DOHH2 (cell line): ENCODE data around the gene NDNF.

Experiments used
- H3F3A ChIP-seq: fragments of 200-600 bp; sonication (generic), shearing (Covaris generic); 2 replicates; pipeline ENCODE4 v1.6.0; 2016; ENCODE audit warnings: antibody characterized with exemption, mild to moderate bottlenecking; ENCODE audit not compliant: control insufficient read depth, insufficient read depth
- H3K27ac ChIP-seq: fragments of 200-600 bp; sonication (generic); 2 replicates; pipeline ENCODE4 v1.5.1; 2014; ENCODE audit warnings: low read depth, mild to moderate bottlenecking, low read length, moderate library complexity
- H3K27me3 ChIP-seq: fragments of 200-600 bp; sonication (generic); 2 replicates; pipeline ENCODE4 v1.6.1; 2014; ENCODE audit warnings: mild to moderate bottlenecking, low read length, mixed read lengths; ENCODE audit not compliant: control insufficient read depth
- H3K36me3 ChIP-seq: fragments of 200-600 bp; sonication (generic); 2 replicates; pipeline ENCODE4 v1.6.1; 2014; ENCODE audit warnings: mild to moderate bottlenecking, low read length, moderate library complexity, mixed read lengths; ENCODE audit not compliant: control insufficient read depth
- H3K4me1 ChIP-seq: fragments of 200-600 bp; sonication (generic); 2 replicates; pipeline ENCODE4 v1.6.1; 2014; ENCODE audit warnings: mild to moderate bottlenecking, low read length, mixed read lengths; ENCODE audit not compliant: control insufficient read depth
- H3K4me2 ChIP-seq: fragments of 200-600 bp; sonication (generic); 2 replicates; pipeline ENCODE4 v1.6.0; 2014; ENCODE audit warnings: mild to moderate bottlenecking, low read length, moderate library complexity
- H3K4me3 ChIP-seq: fragments of 200-600 bp; sonication (generic); 2 replicates; pipeline ENCODE4 v1.5.1; 2014; ENCODE audit warnings: mild to moderate bottlenecking, low read length, mixed read lengths
- H3K79me2 ChIP-seq: fragments of 200-600 bp; sonication (generic); 2 replicates; pipeline ENCODE4 v1.6.1; 2014; ENCODE audit warnings: mild to moderate bottlenecking, low read length, mixed read lengths; ENCODE audit not compliant: control insufficient read depth
- H3K9me2 ChIP-seq: fragments of 200-600 bp; sonication (generic); replicated peaks from 2 replicates; pipeline ENCODE4 v1.6.1; 2014; ENCODE audit warnings: mild to moderate bottlenecking, low read length, mixed read lengths; ENCODE audit not compliant: control insufficient read depth
- H3K9me3 ChIP-seq: fragments of 200-600 bp; sonication (generic); 2 replicates; pipeline ENCODE4 v1.6.1; 2014; ENCODE audit warnings: antibody characterized with exemption, low read length, mixed read lengths; ENCODE audit not compliant: control insufficient read depth, insufficient read depth
- H4K20me1 ChIP-seq: fragments of 200-600 bp; sonication (generic); 2 replicates; pipeline ENCODE4 v1.6.0; 2014; ENCODE audit warnings: low read depth, mild to moderate bottlenecking, antibody characterized with exemption, low read length, moderate library complexity; ENCODE audit not compliant: control insufficient read depth, insufficient read depth
- CTCF ChIP-seq: fragments of 200-600 bp; sonication (generic); IDR thresholded peaks from one replicate; pipeline ENCODE4 v1.5.1; 2014; ENCODE audit warnings: antibody characterized with exemption, mild to moderate bottlenecking, low read depth, low read length; ENCODE audit not compliant: poor library complexity, severe bottlenecking
- EZH2phosphoT487 ChIP-seq: fragments of 200-600 bp; sonication (generic); IDR thresholded peaks from 2 replicates; pipeline ENCODE4 v1.6.1; 2017; ENCODE audit warnings: borderline replicate concordance, mild to moderate bottlenecking, antibody characterized with exemption, low read length, moderate library complexity, mixed read lengths

NDNF gene

GRCh38 chr4:121009578-121010478 lies 62.5 kb downstream of the NDNF start:
- H3K27ac ChIP-seq = no peak overlapping the region
- TF ChIP-seq EZH2phosphoT487 (no peak), CTCF (no peak)
- H3K79me2 ChIP-seq = no peaks in the 10 kb centered on the region

GRCh38 chr4:121007660-121008059 lies 64.7 kb downstream of the NDNF start:
- no peak overlapping the region for H3K4me3 ChIP-seq
- no peak overlapping the region for H3K27ac ChIP-seq
- no peak overlapping the region for H3K4me2 ChIP-seq
- no peaks in the 10 kb centered on the region for H4K20me1 ChIP-seq
- no peaks in the 10 kb centered on the region for H3K9me2 ChIP-seq
- TF ChIP-seq CTCF = no peak
- TF ChIP-seq EZH2phosphoT487 = no peak
- no peaks in the 10 kb centered on the region for H3K27me3 ChIP-seq
- H3K4me1 ChIP-seq = no peaks in the 10 kb centered on the region
- no peaks in the 10 kb centered on the region for H3K9me3 ChIP-seq
- H3K79me2 ChIP-seq = no peaks in the 10 kb centered on the region
- H3K36me3 ChIP-seq = no peaks in the 10 kb centered on the region
- no peaks in the 10 kb centered on the region for H3F3A ChIP-seq

More at GRCh38 chr4:121009578-121010478, 62.5 kb downstream of the NDNF start:
- H3K4me2 ChIP-seq = no peak overlapping the region
- H4K20me1 ChIP-seq = no peaks in the 10 kb centered on the region
- no peaks in the 10 kb centered on the region for H3K9me2 ChIP-seq
- no peak overlapping the region for H3K4me3 ChIP-seq
- no peaks in the 10 kb centered on the region for H3K4me1 ChIP-seq
- H3K9me3 ChIP-seq = no peaks in the 10 kb centered on the region
- H3F3A ChIP-seq = no peaks in the 10 kb centered on the region
- no peaks in the 10 kb centered on the region for H3K36me3 ChIP-seq
- no peaks in the 10 kb centered on the region for H3K27me3 ChIP-seq

- H4K20me1 ChIP-seq = no peaks in the 10 kb centered on the region
- H3K79me2 ChIP-seq = no peaks in the 10 kb centered on the region
- no peaks in the 10 kb centered on the region for H3F3A ChIP-seq
- H3K36me3 ChIP-seq = no peaks in the 10 kb centered on the region
- no peak overlapping the region for H3K4me3 ChIP-seq
- H3K4me1 ChIP-seq = no peaks in the 10 kb centered on the region
- no peaks in the 10 kb centered on the region for H3K9me2 ChIP-seq
- H3K27ac ChIP-seq = no peak overlapping the region
- H3K9me3 ChIP-seq = no peaks in the 10 kb centered on the region
- TF ChIP-seq EZH2phosphoT487 (no peak), CTCF (no peak)
- H3K4me2 ChIP-seq = no peak overlapping the region
- H3K27me3 ChIP-seq = no peaks in the 10 kb centered on the region
These were observed 68.5 kb downstream of the NDNF start for GRCh38 chr4:121003863-121004262.
